Karpas-422 (cell line): ENCODE measurements around the gene RAVER2. TPM values are rescaled to one million over a fixed set of nuclear protein-coding genes. Genes with fewer than 3 reads are reported as not detected.

Experiments
- DNase-seq: peaks from one replicate; pipeline ENCODE4 v3.0.0-alpha.2; 2015
- H2AFZ ChIP-seq: fragments of 200-600 bp; sonication (generic); 2 replicates; pipeline ENCODE4 v1.6.1; 2014; ENCODE audit warnings: antibody characterized with exemption, low read length, mixed read lengths
- H3K27ac ChIP-seq: fragments of 200-600 bp; sonication (generic); 2 replicates; pipeline ENCODE4 v1.5.1; 2014; ENCODE audit warnings: mild to moderate bottlenecking, low read length, moderate library complexity
- H3K27me3 ChIP-seq: fragments of 200-600 bp; sonication (generic); 2 replicates; pipeline ENCODE4 v1.6.1; 2014; ENCODE audit warnings: low read length, mixed read lengths
- H3K36me3 ChIP-seq: fragments of 200-600 bp; sonication (generic); 2 replicates; pipeline ENCODE4 v1.6.1; 2014; ENCODE audit warnings: low read length, mixed read lengths; ENCODE audit not compliant: insufficient read depth
- H3K4me1 ChIP-seq: fragments of 200-600 bp; sonication (generic); 2 replicates; pipeline ENCODE4 v1.6.1; 2014; ENCODE audit warnings: mild to moderate bottlenecking, low read length, mixed read lengths
- H3K4me2 ChIP-seq: fragments of 200-600 bp; sonication (generic); 2 replicates; pipeline ENCODE4 v1.6.1; 2014; ENCODE audit warnings: low read length, low read depth, mild to moderate bottlenecking; ENCODE audit not compliant: poor library complexity, severe bottlenecking
- H3K4me3 ChIP-seq: fragments of 200-600 bp; sonication (generic); 2 replicates; pipeline ENCODE4 v1.5.1; 2014; ENCODE audit warnings: mild to moderate bottlenecking, antibody characterized with exemption, low read length, mixed read lengths
- H3K79me2 ChIP-seq: fragments of 200-600 bp; sonication (generic); 2 replicates; pipeline ENCODE4 v1.6.1; 2014; ENCODE audit warnings: mild to moderate bottlenecking, low read length, mixed read lengths
- H3K9ac ChIP-seq: fragments of 200-600 bp; sonication (generic); 2 replicates; pipeline ENCODE4 v1.6.0; 2014; ENCODE audit warnings: low read length
- H3K9me2 ChIP-seq: fragments of 200-600 bp; sonication (generic), shearing (Covaris generic); replicated peaks from 2 replicates; pipeline ENCODE4 v1.6.0; 2014; ENCODE audit warnings: mild to moderate bottlenecking, low read length, moderate library complexity; ENCODE audit not compliant: insufficient read depth
- H3K9me3 ChIP-seq: fragments of 300-700, 200-600 bp; sonication (generic); 2 replicates; pipeline ENCODE4 v1.6.1; 2014; ENCODE audit warnings: low read length, mixed read lengths
- H4K20me1 ChIP-seq: fragments of 200-600 bp; sonication (generic); 2 replicates; pipeline ENCODE4 v1.6.1; 2014; ENCODE audit warnings: mild to moderate bottlenecking, antibody characterized with exemption, low read length, low read depth; ENCODE audit not compliant: insufficient read depth
- total RNA-seq: library from RNA; depleted of rRNA; stranded (reverse); fragments of >200 nt; shearing (Covaris generic); gene quantifications from 2 replicates; pipeline ENCODE4 v1.2.3, GENCODE V29; 2014; ENCODE audit warnings: low replicate concordance

The RAVER2 gene
- total RNA-seq, 1 experiment from 2014 or later, result not detected

- H3K9me3 ChIP-seq, result no peaks in the 10 kb centered on the region
- no peak overlapping the region for H3K27ac ChIP-seq
- no peak overlapping the region for H3K9ac ChIP-seq
- H3K4me1 ChIP-seq, result no peaks in the 10 kb centered on the region
- H3K9me2 ChIP-seq, result no peaks in the 10 kb centered on the region
- H3K4me2 ChIP-seq, result no peak overlapping the region
- H2AFZ ChIP-seq, result no peak overlapping the region
- DNase-seq, result no peak
- no peaks in the 10 kb centered on the region for H3K79me2 ChIP-seq
- H4K20me1 ChIP-seq, result no peaks in the 10 kb centered on the region
- no peaks in the 10 kb centered on the region for H3K27me3 ChIP-seq
- H3K36me3 ChIP-seq, result no peaks in the 10 kb centered on the region
- H3K4me3 ChIP-seq, result no peak overlapping the region
Observed at GRCh38 chr1:64754173-64754572, 9.3 kb downstream of the RAVER2 start.

GRCh38 chr1:64755361-64755760, 10.5 kb downstream of the RAVER2 start:
- no peaks in the 10 kb centered on the region for H3K79me2 ChIP-seq
- no peaks in the 10 kb centered on the region for H3K9me2 ChIP-seq
- H2AFZ ChIP-seq, result no peak overlapping the region
- H3K9ac ChIP-seq, result no peak overlapping the region
- H3K4me1 ChIP-seq, result no peaks in the 10 kb centered on the region
- no peaks in the 10 kb centered on the region for H3K9me3 ChIP-seq
- no peaks in the 10 kb centered on the region for H3K27me3 ChIP-seq
- no peak overlapping the region for H3K27ac ChIP-seq
- H4K20me1 ChIP-seq, result no peaks in the 10 kb centered on the region
- H3K4me2 ChIP-seq, result no peak overlapping the region
- DNase-seq, result no peak
- H3K4me3 ChIP-seq, result no peak overlapping the region
- H3K36me3 ChIP-seq, result no peaks in the 10 kb centered on the region

- Histone ChIP-seq H3K9me3 (no peaks in the 10 kb centered on the region), H3K27ac (no peak overlapping the region), H3K9me2 (no peaks in the 10 kb centered on the region), H3K27me3 (no peaks in the 10 kb centered on the region), H3K9ac (no peak overlapping the region), H2AFZ (no peak overlapping the region), H3K4me1 (no peaks in the 10 kb centered on the region), H3K36me3 (no peaks in the 10 kb centered on the region), H3K79me2 (no peaks in the 10 kb centered on the region), H4K20me1 (no peaks in the 10 kb centered on the region), H3K4me3 (no peak overlapping the region), H3K4me2 (no peak overlapping the region)
- no peak for DNase-seq
Observed at GRCh38 chr1:64756770-64757169, 11.9 kb downstream of the RAVER2 start.

- no peak overlapping the region for H3K27ac ChIP-seq
- no peaks in the 10 kb centered on the region for H3K27me3 ChIP-seq
- H3K9me3 ChIP-seq, result no peaks in the 10 kb centered on the region
- no peaks in the 10 kb centered on the region for H4K20me1 ChIP-seq
- H3K9me2 ChIP-seq, result no peaks in the 10 kb centered on the region
- no peaks in the 10 kb centered on the region for H3K36me3 ChIP-seq
- no peak overlapping the region for H3K4me2 ChIP-seq
- DNase-seq, result no peak
- no peak overlapping the region for H3K9ac ChIP-seq
- H2AFZ ChIP-seq, result no peak overlapping the region
- H3K4me1 ChIP-seq, result no peaks in the 10 kb centered on the region
- H3K4me3 ChIP-seq, result no peak overlapping the region
- H3K79me2 ChIP-seq, result no peaks in the 10 kb centered on the region
Observed at GRCh38 chr1:64757213-64757612, 12.3 kb downstream of the RAVER2 start.

- no peaks in the 10 kb centered on the region for H3K4me1 ChIP-seq
- no peaks in the 10 kb centered on the region for H3K27me3 ChIP-seq
- no peak overlapping the region for H3K4me2 ChIP-seq
- H3K36me3 ChIP-seq, result no peaks in the 10 kb centered on the region
- no peak for DNase-seq
- no peaks in the 10 kb centered on the region for H4K20me1 ChIP-seq
- H3K27ac ChIP-seq, result no peak overlapping the region
- no peak overlapping the region for H3K9ac ChIP-seq
- H3K9me3 ChIP-seq, result no peaks in the 10 kb centered on the region
- H3K79me2 ChIP-seq, result no peaks in the 10 kb centered on the region
- no peak overlapping the region for H2AFZ ChIP-seq
- no peaks in the 10 kb centered on the region for H3K9me2 ChIP-seq
- no peak overlapping the region for H3K4me3 ChIP-seq
Observed at GRCh38 chr1:64758233-64758632, 13.4 kb downstream of the RAVER2 start.

GRCh38 chr1:64759968-64760367, 15.1 kb downstream of the RAVER2 start:
- H3K79me2 ChIP-seq, result no peaks in the 10 kb centered on the region
- no peaks in the 10 kb centered on the region for H4K20me1 ChIP-seq
- DNase-seq, result no peak
- no peak overlapping the region for H3K9ac ChIP-seq
- no peak overlapping the region for H3K4me2 ChIP-seq
- no peaks in the 10 kb centered on the region for H3K27me3 ChIP-seq
- H3K36me3 ChIP-seq, result no peaks in the 10 kb centered on the region
- H3K4me1 ChIP-seq, result no peaks in the 10 kb centered on the region
- H3K4me3 ChIP-seq, result no peak overlapping the region
- H3K27ac ChIP-seq, result no peak overlapping the region
- no peaks in the 10 kb centered on the region for H3K9me2 ChIP-seq
- H2AFZ ChIP-seq, result no peak overlapping the region
- H3K9me3 ChIP-seq, result no peaks in the 10 kb centered on the region

- DNase-seq, result no peak
- Histone ChIP-seq H3K4me1 (no peaks in the 10 kb centered on the region), H3K9me2 (no peaks in the 10 kb centered on the region), H3K9ac (no peak overlapping the region), H3K36me3 (no peaks in the 10 kb centered on the region), H3K4me3 (no peak overlapping the region), H4K20me1 (no peaks in the 10 kb centered on the region), H3K4me2 (no peak overlapping the region), H3K27ac (no peak overlapping the region), H3K27me3 (no peaks in the 10 kb centered on the region), H3K79me2 (no peaks in the 10 kb centered on the region), H3K9me3 (no peaks in the 10 kb centered on the region), H2AFZ (no peak overlapping the region)
Observed at GRCh38 chr1:64765012-64765411, 20.1 kb downstream of the RAVER2 start.

- no peaks in the 10 kb centered on the region for H3K4me1 ChIP-seq
- no peak overlapping the region for H3K4me3 ChIP-seq
- H2AFZ ChIP-seq, result no peak overlapping the region
- H3K4me2 ChIP-seq, result no peak overlapping the region
- no peaks in the 10 kb centered on the region for H3K79me2 ChIP-seq
- no peak overlapping the region for H3K9ac ChIP-seq
- no peaks in the 10 kb centered on the region for H4K20me1 ChIP-seq
- no peak for DNase-seq
- H3K9me2 ChIP-seq, result no peaks in the 10 kb centered on the region
- no peak overlapping the region for H3K27ac ChIP-seq
- H3K36me3 ChIP-seq, result no peaks in the 10 kb centered on the region
- no peaks in the 10 kb centered on the region for H3K27me3 ChIP-seq
- no peaks in the 10 kb centered on the region for H3K9me3 ChIP-seq
Observed at GRCh38 chr1:64765826-64766225, 21.0 kb downstream of the RAVER2 start.

- no peak overlapping the region for H3K4me3 ChIP-seq
- no peak for DNase-seq
- H3K27ac ChIP-seq, result no peak overlapping the region
- no peaks in the 10 kb centered on the region for H3K79me2 ChIP-seq
- H2AFZ ChIP-seq, result no peak overlapping the region
- H3K4me2 ChIP-seq, result no peak overlapping the region
- no peaks in the 10 kb centered on the region for H3K9me2 ChIP-seq
- H3K27me3 ChIP-seq, result no peaks in the 10 kb centered on the region
- H3K9me3 ChIP-seq, result no peaks in the 10 kb centered on the region
- H4K20me1 ChIP-seq, result no peaks in the 10 kb centered on the region
- no peak overlapping the region for H3K9ac ChIP-seq
- H3K36me3 ChIP-seq, result no peaks in the 10 kb centered on the region
- H3K4me1 ChIP-seq, result no peaks in the 10 kb centered on the region
Observed at GRCh38 chr1:64766429-64766828, 21.6 kb downstream of the RAVER2 start.
